ENCODE measurements around the gene PPM1H.

PPM1H gene

GRCh38 chr12:62794218-62794583, 140.7 kb downstream of the PPM1H start:
- no peak overlapping the region for H3K4me3 ChIP-seq (replicated peaks; ENCODE audit: low read depth, low read length)
- no peak for TF ChIP-seq CTCF (IDR thresholded peaks at IDR 0.05; ENCODE audit: low read depth, low read length, missing control alignments)
- no peak for DNase-seq (ENCODE audit: extremely low read depth, low read depth)

DNA sequence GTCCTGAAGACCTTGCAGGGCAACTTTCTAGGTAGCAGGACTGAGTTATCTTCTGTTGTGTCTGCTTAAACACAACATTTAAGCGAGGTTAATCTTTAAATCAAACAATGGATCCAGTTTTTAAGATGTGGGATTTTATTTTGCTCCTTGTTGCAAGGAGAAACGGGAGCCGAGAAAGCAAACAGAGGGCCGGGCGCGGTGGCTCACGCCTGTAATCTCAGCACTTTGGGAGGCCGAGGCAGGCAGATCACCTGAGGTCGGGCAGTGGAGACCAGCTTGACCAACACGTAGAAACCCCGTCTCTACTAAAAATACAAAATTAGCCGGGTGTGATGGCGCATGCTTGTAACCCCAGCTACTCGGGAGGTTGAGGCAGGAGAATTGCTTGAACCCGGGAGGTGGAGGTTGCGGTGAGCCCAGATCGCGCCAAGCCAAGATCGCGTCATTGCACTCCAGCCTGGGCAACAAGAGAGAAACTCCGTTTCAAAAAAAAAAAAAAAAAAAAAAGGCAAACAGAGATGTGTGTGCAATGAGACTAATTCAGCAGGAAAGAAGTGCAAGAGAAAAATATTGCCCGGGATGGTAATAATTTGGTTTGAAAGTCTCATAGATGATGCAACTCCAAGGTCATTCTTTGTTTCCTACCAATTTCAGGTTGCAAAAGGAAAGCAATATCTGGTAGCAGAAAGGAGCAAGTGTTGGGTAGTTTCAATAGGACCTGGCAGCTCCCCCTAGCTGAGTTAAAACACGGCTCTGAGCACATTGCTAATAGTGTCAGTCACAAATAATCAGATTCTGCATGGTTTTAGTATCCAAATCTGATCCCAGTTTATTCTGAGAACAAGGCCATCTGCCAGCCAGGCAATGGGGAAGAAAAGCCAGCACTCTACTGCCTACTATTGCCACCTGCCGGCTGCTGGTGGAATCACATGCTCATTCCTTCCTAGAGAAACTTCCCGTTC, 141.4 kb downstream of the PPM1H start:
- no peak overlapping the region for H3K4me3 ChIP-seq (replicated peaks; ENCODE audit: low read depth, low read length)
- peak; percentile 95 for TF ChIP-seq CTCF (IDR thresholded peaks at IDR 0.05; ENCODE audit: low read depth, low read length, missing control alignments)
- DNase-seq (ENCODE audit: extremely low read depth, low read depth), result peak; percentile 85

- H3K4me3 ChIP-seq (replicated peaks; ENCODE audit: low read depth, low read length), result no peak overlapping the region
- DNase-seq (ENCODE audit: extremely low read depth, low read depth), result no peak
- TF ChIP-seq CTCF (IDR thresholded peaks at IDR 0.05; ENCODE audit: low read depth, low read length, missing control alignments), result no peak
Measured at GRCh38 chr12:62792236-62792870, 142.6 kb downstream of the PPM1H start.

- no peak for DNase-seq (ENCODE audit: extremely low read depth, low read depth)
- H3K4me3 ChIP-seq (replicated peaks; ENCODE audit: low read depth, low read length), result no peak overlapping the region
- TF ChIP-seq CTCF (IDR thresholded peaks at IDR 0.05; ENCODE audit: low read depth, low read length, missing control alignments), result no peak
Measured at GRCh38 chr12:62789851-62790250, 145.1 kb downstream of the PPM1H start.

GRCh38 chr12:62787611-62788010, 147.3 kb downstream of the PPM1H start:
- no peak for TF ChIP-seq CTCF (IDR thresholded peaks at IDR 0.05; ENCODE audit: low read depth, low read length, missing control alignments)
- no peak for DNase-seq (ENCODE audit: extremely low read depth, low read depth)
- H3K4me3 ChIP-seq (replicated peaks; ENCODE audit: low read depth, low read length), result no peak overlapping the region

- DNase-seq (ENCODE audit: extremely low read depth, low read depth), result no peak
- no peak overlapping the region for H3K4me3 ChIP-seq (replicated peaks; ENCODE audit: low read depth, low read length)
- TF ChIP-seq CTCF (IDR thresholded peaks at IDR 0.05; ENCODE audit: low read depth, low read length, missing control alignments), result no peak
Measured at GRCh38 chr12:62787023-62787422, 147.9 kb downstream of the PPM1H start.

Measured in HFF-Myc (cell line).